Measurements from ENCODE around the gene PXDN.

DNA sequence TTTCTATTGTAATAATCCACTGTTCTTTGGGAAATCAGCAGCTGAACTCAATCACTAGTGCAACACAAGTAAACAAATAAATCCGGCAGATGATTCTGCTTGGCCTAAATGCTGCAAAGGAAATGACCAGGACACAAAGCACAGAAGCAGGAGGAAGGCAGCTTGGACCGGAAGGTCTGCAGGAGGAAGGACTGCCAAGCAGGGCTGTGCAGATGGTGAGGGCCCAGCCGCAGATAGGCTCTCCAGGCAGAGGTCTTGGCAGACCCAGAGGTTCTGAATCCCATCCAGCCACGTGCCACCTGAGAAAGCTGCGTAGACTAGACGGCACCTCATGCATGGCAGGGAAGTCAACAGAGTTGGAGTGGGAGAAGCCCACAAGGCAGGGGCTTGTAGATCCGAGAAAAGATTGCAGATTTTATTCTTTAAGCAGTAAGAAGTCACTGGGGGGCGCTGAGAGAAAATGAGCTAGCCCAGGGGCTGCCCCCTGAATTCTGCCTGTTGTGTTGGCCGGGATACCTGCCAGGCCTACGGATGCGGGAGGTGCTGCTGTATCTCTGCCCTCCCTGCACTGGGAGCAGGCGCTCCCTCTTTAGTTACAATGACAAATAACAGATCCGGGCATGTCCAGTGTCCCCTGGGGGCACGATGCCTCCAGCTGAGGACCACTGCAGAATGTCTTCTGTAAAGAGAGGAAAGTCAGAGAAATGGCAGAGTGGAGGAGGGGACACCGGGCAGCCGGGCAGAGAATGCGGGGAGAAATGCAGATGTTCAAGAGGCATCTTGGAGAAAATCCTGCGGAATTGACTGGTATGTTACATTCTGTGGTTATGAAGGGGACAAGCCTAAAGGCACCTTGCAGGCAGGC is 153.5 kb downstream of the PXDN start:
- TF ChIP-seq, protein P1, sequence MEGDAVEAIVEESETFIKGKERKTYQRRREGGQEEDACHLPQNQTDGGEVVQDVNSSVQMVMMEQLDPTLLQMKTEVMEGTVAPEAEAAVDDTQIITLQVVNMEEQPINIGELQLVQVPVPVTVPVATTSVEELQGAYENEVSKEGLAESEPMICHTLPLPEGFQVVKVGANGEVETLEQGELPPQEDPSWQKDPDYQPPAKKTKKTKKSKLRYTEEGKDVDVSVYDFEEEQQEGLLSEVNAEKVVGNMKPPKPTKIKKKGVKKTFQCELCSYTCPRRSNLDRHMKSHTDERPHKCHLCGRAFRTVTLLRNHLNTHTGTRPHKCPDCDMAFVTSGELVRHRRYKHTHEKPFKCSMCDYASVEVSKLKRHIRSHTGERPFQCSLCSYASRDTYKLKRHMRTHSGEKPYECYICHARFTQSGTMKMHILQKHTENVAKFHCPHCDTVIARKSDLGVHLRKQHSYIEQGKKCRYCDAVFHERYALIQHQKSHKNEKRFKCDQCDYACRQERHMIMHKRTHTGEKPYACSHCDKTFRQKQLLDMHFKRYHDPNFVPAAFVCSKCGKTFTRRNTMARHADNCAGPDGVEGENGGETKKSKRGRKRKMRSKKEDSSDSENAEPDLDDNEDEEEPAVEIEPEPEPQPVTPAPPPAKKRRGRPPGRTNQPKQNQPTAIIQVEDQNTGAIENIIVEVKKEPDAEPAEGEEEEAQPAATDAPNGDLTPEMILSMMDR (IDR thresholded peaks at IDR 0.05), result no peak
- TF ChIP-seq POLR2A (IDR thresholded peaks at IDR 0.05) (no peak), EP300 (IDR thresholded peaks at IDR 0.05) (no peak), POLR2AphosphoS5 (IDR thresholded peaks at IDR 0.05) (no peak)

Measured in stomach (tissue), 4 donors.